ENCODE results near the gene QPCTL. TPM values are rescaled to one million over a fixed set of nuclear protein-coding genes. Genes with fewer than 3 reads are reported as not detected.

The QPCTL gene
- total RNA-seq (2014; rRNA removed; shearing (Covaris generic)), result 5.4 and 5.9 TPM in 2 replicates

DNA sequence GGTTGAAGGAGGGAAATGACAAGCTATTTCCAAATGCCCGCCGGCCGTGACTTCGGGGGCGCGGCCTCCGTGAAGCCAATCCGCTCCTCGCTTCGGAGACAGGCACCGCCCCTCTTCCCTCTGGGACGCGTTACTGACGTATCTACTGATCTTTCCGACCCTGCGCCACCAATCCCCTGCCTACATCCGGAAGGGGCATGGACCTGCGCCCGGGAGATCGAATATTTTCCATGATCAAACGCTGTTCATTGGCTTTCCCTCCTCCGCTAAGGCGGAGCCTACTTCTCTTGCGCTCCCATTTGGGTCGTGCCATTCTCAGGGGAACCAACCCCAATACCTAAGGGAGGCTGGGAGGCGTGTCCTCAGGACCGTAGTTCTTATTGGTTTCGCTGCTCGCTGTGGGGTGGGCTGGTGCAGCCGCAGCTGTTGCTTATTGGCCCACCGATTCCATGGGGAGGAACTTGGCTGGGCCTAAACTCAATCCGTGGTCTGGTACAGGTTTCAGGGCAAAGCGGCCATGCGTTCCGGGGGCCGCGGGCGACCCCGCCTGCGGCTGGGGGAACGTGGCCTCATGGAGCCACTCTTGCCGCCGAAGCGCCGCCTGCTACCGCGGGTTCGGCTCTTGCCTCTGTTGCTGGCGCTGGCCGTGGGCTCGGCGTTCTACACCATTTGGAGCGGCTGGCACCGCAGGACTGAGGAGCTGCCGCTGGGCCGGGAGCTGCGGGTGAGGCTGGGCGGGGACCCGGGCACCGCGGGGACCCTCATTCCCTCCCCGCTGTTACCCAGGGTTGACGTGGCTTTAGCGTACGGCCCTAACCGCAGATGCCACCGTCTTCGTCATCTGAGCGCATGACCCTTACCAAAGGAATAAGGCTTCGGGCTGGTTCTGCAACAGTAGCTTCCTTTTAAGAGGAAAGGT lies at the start of gene QPCTL:
Gene QPCTL, plus strand, starts transcription at position 480 of the 919 bp plus-strand sequence. Its CDS starts 38 bp downstream, at position 518.
- peak; percentile 98 for DNase-seq (ENCODE audit: low spot score)

DNA sequence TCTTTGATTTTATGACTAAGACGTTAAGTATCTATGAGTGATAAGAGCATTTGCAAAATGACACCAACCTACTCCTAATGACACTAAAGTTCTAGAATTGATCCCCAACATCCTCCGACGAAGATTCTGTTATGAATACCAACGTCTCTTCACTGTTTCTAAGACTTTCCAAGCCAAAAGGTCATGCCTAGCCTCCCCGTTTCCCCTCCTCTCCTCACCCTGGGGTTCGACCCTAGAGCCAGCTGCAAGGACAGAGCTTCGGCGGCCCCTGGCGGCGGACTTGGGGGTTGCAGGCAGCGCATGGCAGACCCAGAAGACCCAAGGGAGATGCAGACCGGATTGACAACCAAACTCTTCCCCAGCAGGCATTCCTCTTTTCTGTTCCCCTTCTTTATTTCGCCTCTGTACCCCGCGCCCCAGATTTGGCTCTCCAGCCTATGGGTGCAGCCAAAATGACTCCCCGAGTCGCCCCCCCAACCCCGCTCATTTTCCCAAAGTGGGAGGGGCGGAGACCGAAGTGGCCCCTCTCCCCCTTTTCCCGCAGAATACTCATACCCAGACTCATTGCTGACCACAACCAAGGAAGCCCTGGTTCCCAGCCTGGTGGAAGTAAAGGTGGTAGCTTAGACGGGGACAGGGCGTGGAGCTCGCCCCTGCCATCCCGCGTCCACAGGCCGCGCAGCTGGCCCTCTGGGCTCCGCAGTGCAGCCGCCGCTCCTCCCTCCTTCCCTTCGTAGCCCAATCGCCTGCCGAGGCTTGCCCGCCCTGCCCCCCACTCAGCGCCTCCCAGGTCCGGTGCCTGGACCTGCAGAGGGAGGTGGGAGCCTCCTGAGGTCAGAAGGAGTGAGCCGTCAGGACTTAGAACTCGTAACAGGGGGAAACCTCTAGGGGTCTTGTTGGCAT lies 49.2 kb upstream of the QPCTL start:
- peak; percentile 33 for DNase-seq (ENCODE audit: low spot score)

DNA sequence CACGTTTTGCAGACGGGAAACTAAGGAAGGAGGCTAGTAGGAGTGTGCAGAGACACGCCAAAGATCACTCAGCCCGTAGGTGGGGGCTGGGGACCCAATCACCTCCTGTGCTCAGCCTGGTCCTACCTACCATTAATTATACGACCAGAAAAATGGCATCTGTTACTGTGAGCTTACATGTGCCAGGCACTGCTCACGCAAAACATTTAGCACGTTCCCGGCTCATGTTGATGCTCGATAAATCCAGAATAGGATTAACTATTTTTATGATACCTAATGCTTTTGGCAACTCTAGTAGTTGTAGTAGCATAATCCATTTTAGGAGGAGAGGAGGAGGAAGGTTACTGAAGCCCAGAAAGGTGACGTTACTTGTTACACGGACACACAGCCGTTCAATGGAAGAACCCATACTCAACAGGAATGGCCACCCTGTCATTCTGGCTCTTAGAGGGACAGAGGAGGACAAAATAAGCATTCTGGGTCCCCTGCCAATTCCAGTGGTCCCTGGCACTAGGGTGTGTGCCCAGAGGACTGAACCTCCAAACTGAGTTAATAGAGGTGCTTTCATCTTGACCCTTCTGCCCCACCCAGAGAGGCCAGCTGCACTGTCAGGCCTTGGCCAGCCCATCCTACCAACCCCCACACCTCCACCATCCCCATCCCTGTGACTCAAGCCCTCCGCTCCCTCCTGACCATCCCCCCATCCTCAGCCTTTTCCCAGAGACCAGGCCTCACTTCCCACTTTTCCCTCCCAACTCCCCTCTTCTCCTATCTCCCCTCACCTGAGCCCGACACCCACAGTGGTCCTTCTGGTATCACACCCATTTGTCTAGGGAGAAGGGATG lies 48.3 kb upstream of the QPCTL start:
- no peak for DNase-seq (ENCODE audit: low spot score)

DNA sequence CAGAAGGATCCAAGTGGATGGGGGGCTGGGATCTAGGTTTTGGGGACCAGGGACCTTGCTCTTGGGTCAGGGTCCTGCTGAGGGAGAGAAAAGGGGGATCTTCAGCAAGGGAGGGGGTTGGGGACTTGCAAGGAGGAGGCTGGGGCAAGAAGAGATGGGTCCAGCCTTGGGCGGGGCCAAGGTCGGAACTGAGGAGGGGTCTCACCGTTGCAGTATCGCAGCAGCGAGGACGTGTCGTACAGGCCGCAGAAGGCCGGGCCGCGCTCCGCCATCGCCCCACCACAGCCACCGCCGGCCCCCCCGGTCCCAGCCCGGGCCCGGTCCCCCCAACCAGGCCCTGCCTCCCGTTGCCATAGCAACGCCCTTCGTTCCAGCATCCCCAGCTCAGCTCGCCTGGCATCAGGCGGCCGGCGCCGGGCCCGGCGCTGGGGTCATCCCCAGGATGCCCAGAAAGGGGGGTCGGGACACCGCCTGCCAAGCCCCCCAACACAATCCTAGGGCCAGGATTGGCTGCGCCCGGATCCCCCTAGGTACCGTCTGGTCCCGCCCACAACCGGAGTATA lies 47.3 kb upstream of the QPCTL start:
- DNase-seq (ENCODE audit: low spot score), result no peak

DNA sequence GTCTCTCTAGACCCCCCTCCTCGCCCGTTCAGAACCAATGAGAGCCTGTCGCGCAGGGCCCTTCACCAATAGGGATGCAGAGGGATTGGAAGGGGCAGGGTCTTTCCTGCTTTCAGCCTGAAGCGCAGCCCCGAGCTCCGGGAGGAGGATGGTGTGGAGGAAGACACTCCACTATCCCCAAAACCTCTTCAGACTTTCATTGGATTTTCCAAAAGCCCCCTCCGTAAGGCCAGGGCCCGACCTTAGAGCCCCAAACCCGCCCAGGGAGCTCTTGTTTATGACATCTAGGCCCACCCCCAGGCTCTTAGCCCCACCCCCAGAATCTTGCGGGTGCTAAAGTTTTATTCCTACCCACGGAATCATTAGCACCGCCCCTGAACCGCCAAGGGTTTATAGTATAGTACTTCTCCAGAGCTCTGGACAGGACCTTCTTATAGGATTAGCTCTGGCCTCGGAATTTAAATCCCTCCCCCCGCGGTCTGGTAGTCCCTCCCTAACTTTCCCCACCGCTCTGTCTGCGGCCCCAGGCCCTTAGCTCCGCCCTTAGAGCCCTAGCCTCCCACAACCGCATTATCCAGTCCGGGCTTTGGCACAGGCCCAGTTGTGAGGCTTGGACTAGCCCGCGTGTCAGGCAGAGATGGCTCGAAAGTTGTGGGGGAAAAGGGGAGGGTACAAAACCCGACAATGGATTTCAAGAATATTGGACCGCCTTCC lies 46.7 kb upstream of the QPCTL start:
- peak; percentile 76 for DNase-seq (ENCODE audit: low spot score)

DNA sequence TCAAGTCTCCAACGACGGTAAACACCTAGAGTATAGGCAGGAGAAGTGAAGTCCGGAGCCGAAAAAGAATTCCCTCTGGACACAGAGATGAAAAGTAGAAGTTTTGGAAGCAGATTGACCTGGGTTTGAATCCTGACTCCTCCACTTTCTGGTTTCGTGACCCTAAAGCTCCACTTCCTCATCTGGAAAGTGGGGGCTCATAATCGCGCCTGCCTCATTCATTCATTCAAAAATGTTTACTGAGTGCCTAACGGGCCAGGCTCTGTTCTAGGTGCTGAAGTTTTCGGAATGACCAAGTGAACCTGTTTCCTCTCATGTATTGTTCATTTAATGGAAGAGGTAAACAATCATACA lies 46.1 kb upstream of the QPCTL start:
- no peak for DNase-seq (ENCODE audit: low spot score)

DNA sequence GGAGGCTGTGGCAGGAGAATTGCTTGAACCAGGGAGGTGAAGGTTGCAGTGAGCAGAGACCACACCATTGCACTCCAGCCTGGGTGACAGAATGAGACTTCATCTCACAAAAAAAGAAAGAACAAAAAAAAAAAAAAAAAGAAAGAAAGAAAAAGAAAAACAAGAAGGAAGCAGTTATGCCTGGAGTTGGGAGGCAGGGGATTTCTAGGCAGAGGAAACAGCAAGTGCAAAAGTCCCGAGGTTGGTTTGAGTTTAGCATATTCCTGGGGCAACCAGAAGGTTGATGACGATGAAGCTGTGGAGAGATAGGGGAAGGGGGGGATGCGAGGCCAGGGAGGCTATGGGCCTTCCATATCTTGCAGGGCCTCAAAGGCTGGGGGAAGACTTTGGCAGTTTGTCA lies 41.7 kb upstream of the QPCTL start:
- no peak for DNase-seq (ENCODE audit: low spot score)

DNA sequence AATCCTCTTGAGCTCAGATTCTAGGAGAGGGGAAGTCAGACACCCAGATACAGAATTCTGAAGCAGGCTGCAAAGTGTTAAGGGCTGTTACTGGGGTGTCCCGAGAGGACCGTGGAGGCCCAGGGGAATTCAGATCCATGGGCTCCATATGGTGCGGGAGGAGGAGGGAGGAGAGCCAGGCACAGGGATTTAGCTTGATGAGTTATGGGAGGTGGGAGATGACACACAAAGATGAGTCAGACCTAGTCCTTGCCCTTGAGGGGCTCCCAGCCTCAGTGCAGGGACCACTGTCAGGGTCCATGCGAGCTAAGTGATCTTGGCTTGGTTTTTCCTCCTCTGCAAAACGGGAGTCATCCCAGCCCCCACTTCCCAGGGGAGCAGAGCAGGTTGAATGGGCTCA lies 38.8 kb upstream of the QPCTL start:
- no peak for DNase-seq (ENCODE audit: low spot score)

DNA sequence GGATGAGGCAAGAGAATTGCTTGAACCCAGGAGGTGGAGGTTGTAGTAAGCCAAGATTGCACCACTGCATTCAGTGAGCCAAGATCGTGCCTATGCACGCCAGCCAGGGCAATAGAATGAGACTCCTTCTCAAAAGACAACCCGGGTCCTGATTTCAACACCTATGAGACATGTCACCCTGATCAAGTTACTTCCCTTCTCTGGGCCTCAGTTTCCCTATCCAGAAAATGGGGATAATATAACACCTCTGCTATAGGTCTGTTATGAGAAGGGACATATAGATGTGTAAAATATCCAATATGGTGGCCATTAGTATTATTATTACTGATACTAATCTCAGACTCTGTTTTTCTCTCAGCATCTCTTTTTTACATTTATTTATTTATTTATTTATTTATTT lies 37.4 kb upstream of the QPCTL start:
- no peak for DNase-seq (ENCODE audit: low spot score)

DNA sequence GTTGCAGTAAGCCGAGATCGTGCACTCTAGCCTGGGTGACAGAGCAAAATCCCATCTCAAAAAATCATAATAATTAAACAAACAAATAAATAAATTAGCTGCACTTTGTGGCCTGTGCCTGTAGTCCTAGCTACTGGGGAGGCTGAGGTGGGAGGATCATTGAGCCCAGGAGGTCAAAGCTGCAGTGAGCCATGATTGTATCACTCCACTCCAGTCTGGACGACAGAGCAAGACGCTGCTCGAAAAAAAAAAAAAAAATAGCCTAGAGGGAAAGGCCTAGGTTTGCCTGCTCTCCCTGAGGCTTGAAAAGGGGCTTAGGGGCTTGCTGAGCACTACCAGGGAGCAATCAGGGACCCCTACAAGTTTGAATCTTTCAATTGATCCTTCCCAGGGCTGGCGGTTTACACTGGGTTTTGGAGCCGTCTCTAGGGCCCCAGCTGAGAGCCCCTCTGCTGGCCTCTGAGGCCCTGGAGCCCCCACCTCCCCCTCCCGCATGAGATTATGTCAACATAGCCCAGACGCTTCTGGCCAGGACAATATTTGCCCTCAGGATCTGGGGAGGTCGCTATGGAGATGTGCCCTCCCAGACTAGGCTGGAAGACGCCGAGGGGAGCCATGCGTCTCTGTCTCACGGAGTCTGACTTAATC lies 34.8 kb upstream of the QPCTL start:
- DNase-seq (ENCODE audit: low spot score), result no peak

DNA sequence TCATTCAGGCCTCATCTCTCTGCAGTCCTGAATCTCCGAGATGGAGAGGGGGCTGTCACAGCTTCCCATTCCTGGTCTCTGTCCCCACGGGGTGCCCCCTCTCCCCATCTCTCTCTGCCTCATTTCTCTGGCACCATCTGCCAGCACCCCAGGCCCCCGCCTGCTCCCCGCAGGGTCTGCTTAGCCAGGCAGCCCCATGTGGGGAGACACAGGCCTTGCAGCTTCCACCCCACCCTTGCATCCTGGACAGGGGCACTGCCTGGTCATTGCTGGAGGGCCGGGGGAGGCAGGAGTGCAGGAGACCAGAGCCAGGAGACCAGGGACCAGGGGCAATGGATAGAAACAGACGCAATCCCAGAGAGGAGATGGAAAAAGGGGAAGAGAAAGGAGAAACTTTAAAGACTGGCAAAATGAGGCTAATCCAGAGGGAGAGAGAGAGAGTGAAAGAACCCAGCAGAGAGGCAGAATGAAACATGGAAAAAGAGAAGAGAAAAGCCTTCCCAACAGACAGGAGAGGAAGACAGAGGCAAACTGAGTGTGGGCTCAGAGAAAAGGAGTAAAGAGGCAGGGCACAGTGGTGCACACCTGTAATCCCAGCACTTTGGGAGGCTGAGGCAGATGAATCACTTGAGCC lies 33.3 kb upstream of the QPCTL start:
- no peak for DNase-seq (ENCODE audit: low spot score)

DNA sequence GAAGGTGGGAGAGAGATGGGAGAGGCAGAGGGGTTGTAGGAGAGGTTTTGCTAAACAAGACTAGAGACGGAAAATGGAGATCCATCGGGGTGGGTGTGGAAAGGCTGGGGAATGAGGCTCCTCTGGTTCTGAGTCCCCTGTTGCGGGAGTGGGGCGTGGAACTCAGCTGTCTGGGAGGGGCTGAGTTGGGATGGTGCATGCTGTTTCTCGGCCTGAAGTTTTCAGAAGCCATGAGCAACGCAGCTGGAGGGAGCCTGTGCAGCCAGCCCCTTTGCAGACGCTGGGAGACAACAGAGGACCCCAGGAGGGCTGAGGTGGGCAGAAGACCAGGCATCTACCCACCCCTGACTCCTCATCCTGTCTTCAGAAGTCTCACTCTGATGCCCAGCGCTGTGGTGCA lies 31.8 kb upstream of the QPCTL start:
- DNase-seq (ENCODE audit: low spot score), result no peak

DNA sequence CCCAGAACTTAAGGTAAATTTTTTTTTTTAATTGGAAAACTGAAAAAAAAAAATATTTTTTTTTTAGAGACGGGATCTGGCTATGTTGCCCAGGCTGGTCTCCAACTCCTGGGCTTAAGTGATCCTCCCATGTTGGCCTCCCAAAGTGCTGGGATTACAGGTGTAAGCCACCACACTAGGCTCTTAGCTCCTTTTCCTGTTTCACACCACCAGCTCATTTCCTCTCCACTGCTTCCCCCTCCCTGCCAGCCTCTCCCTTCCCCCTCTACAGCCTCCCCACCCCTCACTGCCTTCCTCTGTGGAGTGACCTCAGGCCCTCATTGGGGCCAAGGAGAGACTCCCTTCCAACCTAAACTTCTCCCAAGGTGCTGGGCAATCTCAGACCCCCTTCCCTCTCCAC lies 28.7 kb upstream of the QPCTL start:
- no peak for DNase-seq (ENCODE audit: low spot score)

DNA sequence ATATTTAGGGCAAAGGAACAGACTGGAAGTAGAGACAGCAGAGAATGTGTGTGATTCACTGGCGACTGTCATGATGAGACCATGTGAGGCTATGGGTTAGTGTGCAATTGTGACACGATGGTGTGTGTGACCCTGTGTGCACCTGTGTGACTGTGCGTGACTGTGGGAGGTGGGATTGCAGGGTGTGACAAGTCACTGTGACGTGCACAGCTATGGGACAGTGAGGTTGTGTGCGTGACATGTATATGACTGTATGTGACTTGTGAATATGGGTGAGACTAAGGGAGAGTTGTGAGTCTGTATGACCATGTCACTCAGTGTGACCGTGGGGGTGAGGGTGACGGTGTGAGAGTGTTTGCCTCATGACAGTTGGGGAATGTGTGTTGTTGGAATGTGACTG lies 27.9 kb upstream of the QPCTL start:
- no peak for DNase-seq (ENCODE audit: low spot score)

DNA sequence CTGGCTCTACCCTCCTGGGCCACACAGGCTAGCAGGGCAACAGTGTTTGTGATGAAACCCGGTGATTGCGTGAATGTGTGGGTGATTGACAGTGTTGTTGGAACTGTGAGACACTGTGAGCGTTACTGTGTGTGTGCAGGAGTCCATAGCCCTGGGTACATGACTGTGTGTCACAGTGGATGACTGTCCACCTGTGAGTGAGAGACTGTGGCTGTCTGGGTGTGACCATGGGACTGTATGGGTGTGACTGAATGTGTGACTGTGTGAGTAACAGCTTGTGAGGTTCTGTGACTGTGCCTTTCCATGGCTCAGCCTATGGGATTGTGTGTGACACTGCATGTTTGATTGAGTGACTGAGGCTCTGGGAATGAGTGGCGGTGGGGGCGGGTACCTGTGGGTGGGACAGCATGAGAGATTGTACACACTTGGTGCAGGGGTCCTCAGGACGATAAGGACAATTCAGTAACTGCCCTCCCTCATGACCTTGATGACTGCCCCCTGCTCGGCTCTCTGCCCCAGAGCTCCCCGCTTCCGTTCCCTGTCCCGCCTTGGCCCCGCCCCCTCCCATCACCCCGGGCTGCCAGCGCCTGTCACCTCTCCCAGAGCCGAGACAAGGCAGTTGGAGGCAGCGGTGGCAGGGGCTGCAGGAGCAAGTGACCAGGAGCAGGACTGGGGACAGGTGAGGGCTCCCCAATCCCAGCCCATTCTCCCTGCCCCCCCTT lies 24.7 kb upstream of the QPCTL start, which contains the start of gene GIPR:
Gene GIPR, plus strand, starts transcription at position 602 of the 722 bp plus-strand sequence. CDS start 1,300 bp downstream, outside the sequence.
- DNase-seq (ENCODE audit: low spot score), result peak; percentile 54

DNA sequence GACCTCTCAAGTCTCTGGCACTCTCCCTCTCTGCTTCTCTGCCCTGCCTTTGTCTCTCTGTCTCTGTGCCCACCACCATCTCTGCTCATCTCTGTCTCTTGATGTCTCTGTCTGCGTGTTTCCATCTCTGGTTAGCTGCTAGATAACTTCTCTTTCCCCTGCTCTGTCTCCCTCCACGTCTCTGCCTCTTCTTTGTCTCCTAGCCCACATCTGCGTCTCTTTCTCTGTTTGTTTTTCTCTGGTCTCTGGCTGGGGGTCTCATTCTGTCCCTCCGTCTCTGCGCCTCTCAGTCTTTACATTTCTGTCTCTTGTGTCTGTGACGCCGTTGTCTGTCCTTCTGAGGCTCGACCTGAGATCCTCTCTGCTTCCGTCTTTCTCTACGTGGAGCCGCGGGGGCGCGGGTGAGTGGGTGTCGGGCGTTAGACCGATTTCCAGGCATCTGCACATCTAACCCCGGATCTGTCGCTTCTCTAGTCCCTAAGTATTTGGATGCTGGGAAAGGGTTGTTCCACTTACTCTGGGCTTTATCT lies 24.1 kb upstream of the QPCTL start:
- DNase-seq (ENCODE audit: low spot score), result no peak

DNA sequence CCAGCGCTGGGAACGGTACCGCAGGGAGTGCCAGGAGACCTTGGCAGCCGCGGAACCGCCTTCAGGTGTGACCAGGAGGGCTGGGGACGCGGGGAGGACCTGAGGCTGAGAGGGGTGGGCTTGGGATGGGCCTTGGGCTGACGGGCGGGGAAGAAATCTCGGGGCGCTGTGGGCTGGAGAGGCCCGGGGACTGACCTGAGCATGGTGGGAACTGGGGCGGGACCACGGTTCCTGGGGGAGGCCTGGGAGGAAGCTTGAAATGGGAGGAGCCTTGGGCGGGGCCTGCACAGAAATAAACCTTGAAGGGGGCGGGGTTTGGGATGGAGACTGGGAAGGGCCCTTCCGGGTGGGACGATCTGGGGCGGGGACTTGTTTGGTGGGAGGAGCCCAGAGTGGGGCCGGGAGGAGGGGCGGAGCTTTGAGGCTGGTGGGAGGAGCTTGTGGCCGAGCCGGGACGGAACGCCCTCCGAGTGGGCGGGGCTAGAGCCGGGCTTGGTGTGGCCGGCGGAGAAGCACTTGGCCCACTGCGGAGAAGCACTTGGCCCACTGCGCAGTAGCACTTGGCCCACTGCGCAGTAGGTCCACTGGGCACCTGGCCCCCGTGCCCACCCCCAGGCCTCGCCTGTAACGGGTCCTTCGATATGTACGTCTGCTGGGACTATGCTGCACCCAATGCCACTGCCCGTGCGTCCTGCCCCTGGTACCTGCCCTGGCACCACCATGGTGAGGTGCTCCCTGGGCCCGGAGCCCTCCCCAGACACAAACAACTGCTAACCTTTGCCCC lies 21.6 kb upstream of the QPCTL start:
- DNase-seq (ENCODE audit: low spot score), result no peak

DNA sequence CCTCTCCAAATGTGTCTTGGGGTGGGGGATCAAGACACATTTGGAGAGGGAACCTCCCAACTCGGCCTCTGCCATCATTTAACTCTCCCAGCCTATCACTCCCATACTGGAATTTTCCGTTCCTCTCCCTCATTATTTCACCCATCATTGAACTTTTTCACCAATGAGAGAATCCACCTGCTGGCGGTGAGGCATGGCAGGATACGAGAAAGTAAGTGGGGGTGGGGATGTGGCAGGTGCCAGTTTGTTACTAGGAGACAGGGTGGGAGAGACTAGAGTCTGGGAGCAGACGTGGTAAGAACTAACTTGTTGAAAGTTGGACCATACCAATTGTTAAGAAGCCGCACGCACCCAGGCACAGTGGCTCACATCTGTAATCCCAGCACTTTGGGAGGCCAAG lies 17.5 kb upstream of the QPCTL start:
- no peak for DNase-seq (ENCODE audit: low spot score)
